Stomach (tissue), 4 donors: Measurements from ENCODE around the gene BANP.

ENCODE experiments used
- CTCF ChIP-seq, 7 experiments: fragments of 450-650 bp in 4 of 7; fragments of 200-600 bp in 3 of 7; sonication (generic) in 3 of 7; IDR thresholded peaks; one replicate each; pipeline ENCODE4 v1.5.1; 2016 to 2019; ENCODE audit warnings: antibody characterized with exemption in 7 of 7, control low read depth in 2 of 7, mild to moderate bottlenecking in 1 of 7
- POLR2A ChIP-seq, 4 donors: fragments of 450-650 bp; IDR thresholded peaks; one replicate each; pipeline ENCODE4 v1.6.1; 2016; ENCODE audit warnings: antibody characterized with exemption in 4 of 4, control low read depth in 2 of 4, mild to moderate bottlenecking in 1 of 4, moderate library complexity in 1 of 4

- TF ChIP-seq POLR2A (IDR thresholded peaks at IDR 0.05) (no peak), CTCF (IDR thresholded peaks at IDR 0.05) (no peak)
These were observed 2.0 kb upstream of the BANP start for GRCh38 chr16:87949071-87949744.
